Mesenteric fat pad (tissue), 1 donor: ENCODE results near the gene AVP. TPM values are rescaled to one million over a fixed set of nuclear protein-coding genes. Genes with fewer than 3 reads are reported as not detected.
"Not testable (repeated sequence)": the region's sequence is repeated elsewhere in the genome, so short reads cannot be mapped to it uniquely, and the experiment has no call there.

ENCODE experiments used
- DNase-seq: peaks from one replicate; pipeline ENCODE4 v3.0.0-alpha.2; 2020; ENCODE audit warnings: low spot score
- long read RNA-seq: library from polyadenylated mRNA; unstranded; transcript quantifications from one replicate; pipeline ENCODE4 v2.0.0, GENCODE V29; 2020
- total RNA-seq: library from RNA; stranded (reverse); fragmentation: NEBNext Ultra II Directional; extraction: Animal tissue kit (Norgen Biotek cat#: 25700); gene quantifications from one replicate; pipeline ENCODE4 v1.2.1, GENCODE V29; 2021
- donor health status: DM: yes; HTN: yes; CAD: no.

AVP gene, protein sequence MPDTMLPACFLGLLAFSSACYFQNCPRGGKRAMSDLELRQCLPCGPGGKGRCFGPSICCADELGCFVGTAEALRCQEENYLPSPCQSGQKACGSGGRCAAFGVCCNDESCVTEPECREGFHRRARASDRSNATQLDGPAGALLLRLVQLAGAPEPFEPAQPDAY
- 0.96 TPM for total RNA-seq
- long read RNA-seq, result 0 reads

GRCh38 chr20:3084283-3084985, at the start of gene AVP:
Gene AVP, minus strand, starts transcription at chr20:3084724. Its CDS starts 50 bp downstream, at chr20:3084674.
- no peak for DNase-seq

- DNase-seq, result no peak
Measured at GRCh38 chr20:3134151-3134550, 49.6 kb upstream of the AVP start.

GRCh38 chr20:3133155-3133554, 48.6 kb upstream of the AVP start:
- no peak for DNase-seq

DNA sequence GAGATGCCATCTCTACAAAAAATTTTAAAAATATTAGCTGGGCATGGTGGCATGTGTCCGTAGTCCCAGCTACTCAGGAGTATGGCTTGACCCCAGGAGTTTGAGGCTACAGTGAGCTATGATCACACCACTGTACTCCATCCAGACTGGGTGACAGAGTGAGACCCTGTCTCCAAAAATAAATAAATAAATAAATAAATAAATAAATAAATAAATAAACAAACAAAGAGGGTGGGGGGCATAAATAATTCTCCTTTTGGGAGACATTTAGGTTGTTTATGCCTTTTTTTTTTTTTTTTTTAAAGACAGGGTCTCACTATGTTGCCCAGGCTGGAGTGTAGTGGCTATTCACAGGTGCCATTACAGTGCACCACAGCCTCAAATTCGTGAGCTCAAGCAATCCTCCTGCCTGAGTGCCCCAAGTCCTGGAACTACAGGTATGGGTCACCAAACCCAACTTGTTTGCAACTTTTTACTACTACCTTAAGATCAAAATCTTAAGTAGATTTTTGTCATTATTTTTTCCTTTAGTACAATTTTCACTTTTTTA, 45.6 kb upstream of the AVP start:
- DNase-seq, result no peak

DNA sequence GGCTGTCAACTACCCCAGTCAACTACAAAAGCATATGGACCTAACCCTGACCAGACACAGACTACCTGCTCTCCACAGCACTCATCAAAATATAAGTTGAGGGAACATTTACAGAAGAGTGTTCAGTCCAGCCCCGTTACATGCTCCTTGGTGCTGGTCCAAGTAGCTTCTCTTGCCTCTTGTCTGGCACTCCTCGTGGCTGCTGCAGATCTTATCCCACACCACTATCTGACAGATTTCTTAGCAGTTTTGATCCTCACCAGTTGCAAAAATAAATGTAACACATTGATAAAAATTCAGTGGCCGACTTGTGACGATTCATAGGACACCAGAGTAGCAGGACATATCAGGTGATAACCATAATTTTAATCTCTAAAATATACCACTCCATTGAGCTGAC, 44.6 kb upstream of the AVP start:
- DNase-seq, result no peak

DNA sequence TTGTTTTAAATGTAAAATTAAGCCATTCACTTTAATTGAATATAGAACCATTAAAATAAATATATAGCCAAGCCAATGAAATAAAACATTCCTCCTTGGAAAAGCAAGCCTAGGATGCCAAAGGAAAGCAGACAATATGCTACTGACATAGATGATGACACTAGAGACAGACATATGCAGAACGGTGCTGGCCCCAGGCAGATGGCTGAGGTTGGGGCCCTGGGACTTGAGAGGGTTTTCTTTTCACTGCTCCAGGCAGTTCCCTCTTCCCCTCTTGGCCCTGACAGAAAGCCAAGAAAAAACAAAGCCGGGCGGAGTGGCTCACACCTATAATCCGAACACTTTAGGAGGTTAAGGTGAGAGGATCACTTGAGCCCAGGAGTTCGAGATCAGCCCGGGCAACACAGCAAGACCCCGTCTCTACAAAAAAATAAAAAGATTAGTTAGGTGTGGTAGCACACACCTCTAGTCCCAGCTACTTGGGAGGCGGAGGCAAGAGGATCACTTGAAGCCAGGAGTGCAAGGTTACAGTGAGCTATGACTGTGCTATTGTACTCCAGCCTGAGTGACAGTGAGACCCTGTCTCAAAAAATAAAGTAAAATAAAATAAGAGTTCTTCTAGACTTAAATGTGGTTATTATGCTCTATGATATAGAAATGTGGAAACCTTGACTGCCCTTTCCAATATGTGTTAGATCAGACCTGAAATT, 43.9 kb upstream of the AVP start:
- no peak for DNase-seq

DNA sequence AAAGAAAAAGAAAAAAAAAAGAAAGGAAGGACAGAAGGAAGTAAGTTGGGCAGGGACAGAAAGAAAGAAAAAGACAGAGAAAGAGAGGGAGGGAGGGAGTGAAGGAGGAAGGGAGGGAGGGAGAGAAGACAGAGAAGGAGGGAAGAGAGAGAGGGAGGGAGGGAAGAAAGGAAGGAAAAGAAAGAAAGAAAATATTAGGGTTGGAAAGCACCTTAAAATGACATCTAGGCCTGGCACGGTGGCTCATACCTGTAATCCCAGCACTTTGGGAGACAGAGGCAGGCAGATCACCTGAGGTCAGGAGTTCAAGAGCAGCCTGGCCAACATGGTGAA, 42.0 kb upstream of the AVP start:
- no peak for DNase-seq

DNA sequence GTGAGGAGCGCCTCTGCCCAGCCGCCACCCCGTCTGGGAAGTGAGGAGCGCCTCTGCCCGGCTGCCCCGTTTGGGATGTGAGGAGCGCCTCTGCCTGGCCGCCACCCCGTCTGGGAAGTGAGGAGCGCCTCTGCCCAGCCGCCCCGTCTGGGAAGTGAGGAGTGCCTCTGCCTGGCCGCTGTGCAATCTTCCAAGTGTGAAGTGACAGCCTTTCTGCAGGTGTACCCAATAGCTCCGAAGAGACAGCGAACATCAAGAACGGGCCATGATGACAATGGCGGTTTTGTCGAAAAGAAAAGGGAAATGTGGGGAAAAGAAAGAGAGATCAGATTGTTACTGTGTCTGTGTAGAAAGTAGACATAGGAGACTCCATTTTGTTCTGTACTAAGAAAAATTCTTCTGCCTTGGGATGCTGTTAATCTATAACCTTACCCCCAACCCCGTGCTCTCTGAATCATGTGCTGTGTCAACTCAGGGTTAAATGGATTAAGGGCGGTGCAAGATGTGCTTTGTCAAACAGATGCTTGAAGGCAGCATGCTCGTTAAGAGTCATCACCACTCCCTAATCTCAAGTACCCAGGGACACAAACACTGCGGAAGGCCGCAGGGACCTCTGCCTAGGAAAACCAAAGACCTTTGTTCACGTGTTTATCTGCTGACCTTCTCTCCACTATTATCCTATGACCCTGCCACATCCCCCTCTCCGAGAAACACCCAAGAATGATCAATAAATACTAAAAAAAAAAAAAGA, 41.4 kb upstream of the AVP start:
- DNase-seq, result not testable (repeated sequence)

DNA sequence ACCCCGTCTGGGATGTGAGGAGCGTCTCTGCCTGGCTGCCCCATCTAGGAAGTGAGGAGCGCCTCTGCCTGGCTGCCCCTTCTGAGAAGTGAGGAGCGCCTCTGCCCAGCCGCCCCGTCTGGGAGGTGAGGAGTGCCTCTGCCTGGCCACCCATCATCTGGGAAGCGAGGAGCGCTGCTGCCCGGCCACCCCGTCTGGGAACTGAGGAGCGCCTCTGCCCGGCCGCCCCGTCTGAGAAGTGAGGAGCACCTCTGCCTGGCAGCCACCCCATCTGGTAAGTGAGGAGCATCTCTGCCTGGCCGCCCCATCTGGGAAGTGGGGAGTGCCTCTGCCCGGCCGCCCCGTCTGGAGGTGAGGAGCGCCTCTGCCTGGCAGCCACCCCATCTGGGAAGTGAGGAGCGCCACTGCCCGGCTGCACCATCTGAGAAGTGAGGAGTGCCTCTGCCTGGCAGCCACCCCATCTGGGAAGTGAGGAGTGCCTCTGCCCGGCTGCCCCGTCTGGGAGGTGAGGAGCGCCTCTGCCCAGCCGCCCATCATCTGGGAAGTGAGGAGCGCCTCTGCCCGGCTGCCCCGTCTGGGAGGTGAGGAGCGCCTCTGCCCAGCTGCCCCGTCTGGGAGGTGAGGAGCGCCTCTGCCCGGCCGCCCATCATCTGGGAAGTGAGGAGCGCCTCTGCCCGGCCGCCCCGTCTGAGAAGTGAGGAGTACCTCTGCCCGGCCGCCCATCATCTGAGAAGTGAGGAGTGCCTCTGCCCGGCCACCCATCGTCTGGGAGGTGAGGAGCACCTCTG, 40.4 kb upstream of the AVP start:
- not testable (repeated sequence) for DNase-seq

GRCh38 chr20:3124163-3124562, 39.6 kb upstream of the AVP start:
- not testable (repeated sequence) for DNase-seq

DNA sequence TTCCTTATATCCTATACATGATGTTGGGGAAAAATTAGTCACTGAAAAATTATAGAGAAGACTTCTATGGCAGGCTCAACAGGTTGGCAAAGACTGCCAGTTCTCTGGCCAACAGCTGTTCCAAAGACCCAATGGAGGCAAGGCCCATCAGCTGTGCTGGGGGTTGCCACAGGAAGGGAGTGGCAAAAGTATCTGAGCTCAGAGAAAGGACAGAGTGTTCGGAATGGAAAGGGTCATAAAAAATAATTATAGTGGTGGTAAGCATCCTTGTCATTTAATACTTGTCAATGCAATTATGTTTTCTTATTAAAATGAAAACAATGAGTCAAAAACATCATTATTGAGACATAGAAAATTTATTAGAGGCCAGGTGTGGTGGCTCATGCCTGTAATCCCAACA, 39.0 kb upstream of the AVP start:
- no peak for DNase-seq

DNA sequence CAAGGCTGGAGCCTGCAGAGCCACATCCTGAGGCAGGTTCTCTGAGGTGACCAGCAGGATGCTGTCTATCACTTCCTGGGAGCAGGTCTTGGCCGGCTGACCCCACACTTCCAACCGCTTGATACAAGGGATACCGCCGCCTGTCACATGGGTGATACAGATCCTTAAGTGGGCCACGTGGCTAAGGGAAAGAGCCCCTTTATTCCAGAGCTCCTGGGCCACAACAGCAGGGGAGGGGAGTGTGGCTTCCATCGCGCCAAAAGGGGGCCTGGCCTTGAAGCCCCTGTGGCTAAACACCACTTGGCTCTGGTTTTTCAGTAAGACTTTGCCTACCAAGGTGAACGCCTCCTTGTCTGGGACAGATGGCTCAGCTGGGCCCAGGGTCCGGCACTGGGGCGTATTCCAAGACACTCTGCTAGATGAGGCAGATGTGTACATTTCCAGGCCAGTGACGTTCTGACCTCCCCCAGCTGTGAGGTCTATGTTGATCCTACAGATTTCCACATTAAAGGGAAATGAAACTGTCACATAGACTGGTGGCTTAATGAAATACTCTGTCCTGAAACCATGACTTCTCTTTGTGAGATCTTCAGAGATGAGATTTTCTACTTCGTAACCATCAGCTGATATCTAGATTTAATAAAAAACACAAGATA, 37.6 kb upstream of the AVP start:
- no peak for DNase-seq

- no peak for DNase-seq
Measured at GRCh38 chr20:3121271-3121911, 36.9 kb upstream of the AVP start.

DNA sequence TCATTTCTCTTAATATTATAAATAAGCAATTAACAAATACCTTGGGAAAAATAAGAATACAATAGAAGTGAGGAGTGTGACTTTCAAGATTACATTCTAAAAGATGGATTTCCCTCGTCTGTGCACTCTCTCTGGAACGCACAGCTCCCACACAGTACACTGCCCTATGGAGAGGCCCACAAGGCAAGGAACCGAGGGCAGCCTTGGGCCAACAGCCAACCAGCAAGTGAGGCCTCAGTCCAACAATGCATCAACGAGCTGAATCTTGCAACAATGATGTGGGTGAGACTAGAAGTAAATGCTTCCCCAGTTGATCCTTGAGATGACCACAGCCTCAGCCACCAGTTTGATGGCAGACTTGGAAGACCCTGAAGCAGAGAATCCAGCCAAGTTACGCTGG, 34.5 kb upstream of the AVP start:
- no peak for DNase-seq

- not testable (repeated sequence) for DNase-seq
Measured at GRCh38 chr20:3117839-3118379, 33.4 kb upstream of the AVP start.

GRCh38 chr20:3116341-3116740, 31.8 kb upstream of the AVP start:
- DNase-seq, result no peak

DNA sequence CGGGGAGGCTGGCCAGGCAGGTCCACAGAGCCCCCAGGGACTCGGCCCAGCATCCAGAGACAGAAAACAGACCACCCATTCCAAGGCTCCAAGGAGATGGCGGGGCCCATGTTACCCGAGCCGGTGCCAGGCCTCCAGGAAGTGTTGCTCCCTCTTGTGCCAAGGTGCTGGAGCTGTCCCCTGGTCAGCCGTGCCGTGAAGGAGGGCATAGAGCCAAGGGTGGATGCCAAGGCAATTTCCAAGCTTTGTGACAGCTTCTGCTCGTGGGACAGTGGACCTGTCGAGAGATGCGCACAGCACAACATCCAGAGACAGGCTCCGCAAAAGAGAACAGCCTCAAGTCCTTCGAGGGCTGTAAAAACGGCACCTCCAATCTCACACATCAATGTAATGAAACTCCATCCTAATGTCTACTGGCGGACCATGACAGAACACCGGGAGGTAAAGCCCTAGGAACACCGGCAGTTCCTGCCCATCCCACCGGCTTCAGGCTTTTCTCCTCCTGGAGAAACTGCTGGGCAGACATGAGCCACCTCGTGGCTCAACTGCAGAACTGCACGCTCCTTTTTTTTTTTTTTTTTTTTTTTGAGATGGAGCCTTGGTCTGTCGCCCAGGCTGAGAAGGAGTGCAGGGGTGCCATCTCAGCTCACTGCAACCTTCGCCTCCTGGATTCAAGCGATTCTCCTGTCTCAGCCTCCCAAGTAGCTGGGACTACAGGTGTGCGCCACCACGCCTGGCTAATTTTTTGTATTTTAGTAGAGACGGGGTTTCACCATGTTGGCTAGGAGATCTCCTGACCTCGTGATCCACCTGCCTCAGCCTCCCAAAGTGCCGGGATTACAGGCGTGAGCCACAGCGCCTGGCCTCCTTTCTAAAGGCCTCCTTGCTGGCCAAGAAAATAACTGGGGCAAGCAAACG, 30.9 kb upstream of the AVP start:
- no peak for DNase-seq

DNA sequence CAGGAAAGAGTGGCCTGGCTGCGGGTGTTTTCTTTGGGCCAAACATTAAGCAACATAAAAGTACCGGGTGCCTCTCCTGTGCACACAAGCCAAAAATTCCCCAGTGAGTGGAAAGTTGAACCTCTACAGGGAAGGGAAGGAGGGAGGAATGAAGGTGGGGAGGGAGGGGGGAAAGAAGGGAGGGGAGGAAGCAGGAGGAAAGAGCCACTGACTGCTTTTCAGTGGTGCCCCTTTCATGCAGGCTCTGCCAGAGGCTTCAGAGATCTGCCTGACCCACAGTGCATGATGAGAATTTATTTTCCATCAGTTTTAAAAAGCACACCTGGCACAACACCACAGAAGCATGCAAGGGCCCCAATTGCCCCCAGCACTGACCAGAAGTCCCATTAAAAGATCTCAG, 27.5 kb upstream of the AVP start:
- no peak for DNase-seq
